Loucy (cell line): Measurements from ENCODE around the gene MAP3K13.
A peak's percentile ranks its signal among the peaks of the same experiment; 100 is the strongest.

ENCODE experiments used
- H2AFZ ChIP-seq: fragments of 200-600 bp; sonication (generic); 2 replicates; pipeline ENCODE4 v1.6.0; 2016; ENCODE audit warnings: antibody characterized with exemption, mild to moderate bottlenecking, low read length, moderate library complexity
- H3F3A ChIP-seq: fragments of 200-600 bp; 2 replicates; pipeline ENCODE4 v1.6.0; 2016; ENCODE audit warnings: antibody characterized with exemption, low read depth, mild to moderate bottlenecking
- H3K27me3 ChIP-seq: fragments of 200-600 bp; sonication (generic); 2 replicates; pipeline ENCODE4 v1.6.1; 2014; ENCODE audit warnings: low read length, mild to moderate bottlenecking; ENCODE audit not compliant: insufficient read depth, poor library complexity, severe bottlenecking
- H3K36me3 ChIP-seq: fragments of 200-600 bp; sonication (generic); 2 replicates; pipeline ENCODE4 v1.6.1; 2016; ENCODE audit warnings: low read length; ENCODE audit not compliant: insufficient read depth
- H3K4me1 ChIP-seq: fragments of 200-600 bp; sonication (generic); 2 replicates; pipeline ENCODE4 v1.5.1; 2014; ENCODE audit warnings: low read length, mild to moderate bottlenecking; ENCODE audit not compliant: insufficient read depth, poor library complexity, severe bottlenecking
- H3K4me2 ChIP-seq: fragments of 200-600 bp; sonication (generic); 2 replicates; pipeline ENCODE4 v1.6.0; 2014; ENCODE audit warnings: antibody characterized with exemption, low read length, low read depth, mild to moderate bottlenecking; ENCODE audit not compliant: poor library complexity, severe bottlenecking
- H3K4me3 ChIP-seq: fragments of 200-600 bp; sonication (generic); 2 replicates; pipeline ENCODE4 v1.5.1; 2014; ENCODE audit warnings: low read length, mild to moderate bottlenecking, mixed read lengths; ENCODE audit not compliant: poor library complexity, severe bottlenecking
- H3K79me2 ChIP-seq: fragments of 200-600 bp; sonication (generic); 2 replicates; pipeline ENCODE4 v1.6.1; 2014; ENCODE audit warnings: low read length; ENCODE audit not compliant: insufficient read depth
- H3K9ac ChIP-seq: fragments of 200-600 bp; sonication (generic); 2 replicates; pipeline ENCODE4 v1.6.0; 2014; ENCODE audit warnings: mild to moderate bottlenecking, low read depth, low read length, moderate library complexity; ENCODE audit not compliant: poor library complexity, severe bottlenecking
- H3K9me2 ChIP-seq: fragments of 200-600 bp; sonication (generic); replicated peaks from 2 replicates; pipeline ENCODE4 v1.6.1; 2016; ENCODE audit warnings: low read depth, low read length, mixed read lengths
- H3K9me3 ChIP-seq: fragments of 200-600 bp; sonication (generic); 2 replicates; pipeline ENCODE4 v1.6.1; 2014; ENCODE audit warnings: mild to moderate bottlenecking, antibody characterized with exemption, low read length, low read depth; ENCODE audit not compliant: insufficient read depth
- H4K20me1 ChIP-seq: fragments of 200-600 bp; sonication (generic); 2 replicates; pipeline ENCODE4 v1.6.0; 2014; ENCODE audit warnings: antibody characterized with exemption, low read length, mild to moderate bottlenecking; ENCODE audit not compliant: insufficient read depth, poor library complexity, severe bottlenecking
- CTCF ChIP-seq: fragments of 200-600 bp; sonication (generic); conservative IDR thresholded peaks from 2 replicates; pipeline ENCODE4 v1.5.1; 2014; ENCODE audit warnings: mild to moderate bottlenecking, antibody characterized with exemption, low read length
- EZH2phosphoT487 ChIP-seq: fragments of 200-600 bp; IDR thresholded peaks from 2 replicates; pipeline ENCODE4 v1.6.1; 2018; ENCODE audit warnings: antibody characterized with exemption, mild to moderate bottlenecking, moderate library complexity, borderline replicate concordance

Gene MAP3K13

GRCh38 chr3:185350841-185351240, 12.1 kb upstream of the MAP3K13 start:
- H3K79me2 ChIP-seq = no peaks in the 10 kb centered on the region
- no peaks in the 10 kb centered on the region for H3K9me3 ChIP-seq
- H3K4me1 ChIP-seq = no peaks in the 10 kb centered on the region
- no peaks in the 10 kb centered on the region for H4K20me1 ChIP-seq
- H3K27me3 ChIP-seq = no peaks in the 10 kb centered on the region
- no peaks in the 10 kb centered on the region for H3F3A ChIP-seq
- no peak for TF ChIP-seq EZH2phosphoT487
- TF ChIP-seq CTCF = no peak
- no peaks in the 10 kb centered on the region for H3K36me3 ChIP-seq
- H3K4me3 ChIP-seq = no peak overlapping the region
- H2AFZ ChIP-seq = no peak overlapping the region
- H3K9ac ChIP-seq = no peak overlapping the region
- H3K9me2 ChIP-seq = no peaks in the 10 kb centered on the region
- no peak overlapping the region for H3K4me2 ChIP-seq

GRCh38 chr3:185351396-185351795, 11.5 kb upstream of the MAP3K13 start:
- H2AFZ ChIP-seq = no peak overlapping the region
- no peaks in the 10 kb centered on the region for H3K9me3 ChIP-seq
- H3K9ac ChIP-seq = no peak overlapping the region
- H3K79me2 ChIP-seq = no peaks in the 10 kb centered on the region
- no peaks in the 10 kb centered on the region for H3K36me3 ChIP-seq
- no peaks in the 10 kb centered on the region for H3F3A ChIP-seq
- no peak overlapping the region for H3K4me2 ChIP-seq
- H3K4me3 ChIP-seq = no peak overlapping the region
- no peaks in the 10 kb centered on the region for H3K4me1 ChIP-seq
- no peak for TF ChIP-seq EZH2phosphoT487
- no peaks in the 10 kb centered on the region for H3K9me2 ChIP-seq
- no peaks in the 10 kb centered on the region for H3K27me3 ChIP-seq
- no peaks in the 10 kb centered on the region for H4K20me1 ChIP-seq

GRCh38 chr3:185353225-185353624, 9.7 kb upstream of the MAP3K13 start:
- Histone ChIP-seq H3K4me1 (no peaks in the 10 kb centered on the region), H4K20me1 (no peaks in the 10 kb centered on the region), H3K9me2 (no peaks in the 10 kb centered on the region), H3K79me2 (no peaks in the 10 kb centered on the region), H3K27me3 (no peaks in the 10 kb centered on the region), H3F3A (no peaks in the 10 kb centered on the region), H3K36me3 (no peaks in the 10 kb centered on the region), H3K9ac (no peak overlapping the region), H3K4me2 (no peak overlapping the region), H3K4me3 (no peak overlapping the region), H3K9me3 (no peaks in the 10 kb centered on the region), H2AFZ (no peak overlapping the region)
- TF ChIP-seq EZH2phosphoT487 (no peak), CTCF (no peak)

GRCh38 chr3:185353823-185354614, 8.9 kb upstream of the MAP3K13 start:
- H3K4me2 ChIP-seq = no peak overlapping the region
- H3K79me2 ChIP-seq = no peaks in the 10 kb centered on the region
- H3K9me2 ChIP-seq = no peaks in the 10 kb centered on the region
- no peaks in the 10 kb centered on the region for H4K20me1 ChIP-seq
- H3K27me3 ChIP-seq = no peaks in the 10 kb centered on the region
- H3K36me3 ChIP-seq = no peaks in the 10 kb centered on the region
- H3F3A ChIP-seq = no peaks in the 10 kb centered on the region
- no peak overlapping the region for H3K4me3 ChIP-seq
- H3K9ac ChIP-seq = no peak overlapping the region
- no peaks in the 10 kb centered on the region for H3K4me1 ChIP-seq
- peak overlapping the region; percentile 16; the same call in 1 of the 2 replicates for H2AFZ ChIP-seq
- H3K9me3 ChIP-seq = no peaks in the 10 kb centered on the region
- TF ChIP-seq EZH2phosphoT487 (no peak), CTCF (peak; percentile 62)
